C4-2B (cell line): Measurements from ENCODE around the gene EXOC6.
A peak's percentile ranks its signal among the peaks of the same experiment; 100 is the strongest.

Experiments used
- H3K27ac ChIP-seq: fragments of 450-650 bp; 2 replicates; pipeline ENCODE4 v1.5.1; 2017
- ZFX ChIP-seq: fragments of 450-650 bp; IDR thresholded peaks from 2 replicates; pipeline ENCODE4 v1.6.1; 2017
- TF ChIP-seq, protein P1 (sequence below): fragments of 450-650 bp; conservative IDR thresholded peaks from 2 replicates; pipeline ENCODE4 v1.5.1; 2017; ENCODE audit warnings: mild to moderate bottlenecking

EXOC6 gene

DNA sequence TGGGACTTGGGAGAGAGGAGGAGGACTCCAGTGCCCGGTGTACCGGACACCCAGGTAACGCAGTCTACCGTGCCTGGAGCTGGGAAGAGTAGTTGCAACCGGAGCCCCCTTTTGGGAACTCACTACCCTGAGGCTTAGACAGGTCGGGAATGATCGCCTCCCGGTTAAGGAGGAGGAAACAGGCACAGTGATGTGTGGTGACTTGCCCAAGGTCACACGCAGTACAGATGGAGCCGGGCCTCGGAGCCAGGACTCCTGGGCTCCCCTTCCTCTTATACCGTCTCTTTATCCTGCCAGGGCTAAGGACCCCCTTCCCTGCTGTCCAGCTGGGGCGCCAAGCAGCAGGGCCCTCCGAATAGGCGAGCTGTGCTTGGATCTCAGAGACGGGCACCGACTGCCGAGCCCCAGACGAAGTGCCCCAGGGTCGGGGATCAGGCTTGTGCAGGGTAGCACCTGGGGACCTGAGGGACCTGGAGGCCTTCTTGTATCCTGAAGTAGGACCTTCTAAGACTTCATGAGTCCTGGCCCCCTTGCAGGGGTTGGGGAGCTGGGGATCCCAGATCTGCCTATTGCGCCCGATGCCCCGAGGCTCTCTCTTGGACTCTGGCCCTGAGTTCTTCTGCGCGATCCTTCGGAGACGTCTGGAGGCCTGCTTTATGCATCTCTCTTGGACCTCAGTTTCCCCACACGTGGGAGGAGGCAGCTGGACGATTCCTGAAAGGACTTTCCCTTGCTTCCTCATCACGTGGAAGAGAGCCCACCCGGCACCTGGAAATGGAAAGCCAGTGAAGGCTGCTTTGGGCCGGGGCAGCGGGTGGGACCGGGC, 224.6 kb downstream of the EXOC6 start:
- no peak overlapping the region for H3K27ac ChIP-seq
- TF ChIP-seq ZFX, result no peak
- TF ChIP-seq, protein P1, sequence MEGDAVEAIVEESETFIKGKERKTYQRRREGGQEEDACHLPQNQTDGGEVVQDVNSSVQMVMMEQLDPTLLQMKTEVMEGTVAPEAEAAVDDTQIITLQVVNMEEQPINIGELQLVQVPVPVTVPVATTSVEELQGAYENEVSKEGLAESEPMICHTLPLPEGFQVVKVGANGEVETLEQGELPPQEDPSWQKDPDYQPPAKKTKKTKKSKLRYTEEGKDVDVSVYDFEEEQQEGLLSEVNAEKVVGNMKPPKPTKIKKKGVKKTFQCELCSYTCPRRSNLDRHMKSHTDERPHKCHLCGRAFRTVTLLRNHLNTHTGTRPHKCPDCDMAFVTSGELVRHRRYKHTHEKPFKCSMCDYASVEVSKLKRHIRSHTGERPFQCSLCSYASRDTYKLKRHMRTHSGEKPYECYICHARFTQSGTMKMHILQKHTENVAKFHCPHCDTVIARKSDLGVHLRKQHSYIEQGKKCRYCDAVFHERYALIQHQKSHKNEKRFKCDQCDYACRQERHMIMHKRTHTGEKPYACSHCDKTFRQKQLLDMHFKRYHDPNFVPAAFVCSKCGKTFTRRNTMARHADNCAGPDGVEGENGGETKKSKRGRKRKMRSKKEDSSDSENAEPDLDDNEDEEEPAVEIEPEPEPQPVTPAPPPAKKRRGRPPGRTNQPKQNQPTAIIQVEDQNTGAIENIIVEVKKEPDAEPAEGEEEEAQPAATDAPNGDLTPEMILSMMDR, result no peak

DNA sequence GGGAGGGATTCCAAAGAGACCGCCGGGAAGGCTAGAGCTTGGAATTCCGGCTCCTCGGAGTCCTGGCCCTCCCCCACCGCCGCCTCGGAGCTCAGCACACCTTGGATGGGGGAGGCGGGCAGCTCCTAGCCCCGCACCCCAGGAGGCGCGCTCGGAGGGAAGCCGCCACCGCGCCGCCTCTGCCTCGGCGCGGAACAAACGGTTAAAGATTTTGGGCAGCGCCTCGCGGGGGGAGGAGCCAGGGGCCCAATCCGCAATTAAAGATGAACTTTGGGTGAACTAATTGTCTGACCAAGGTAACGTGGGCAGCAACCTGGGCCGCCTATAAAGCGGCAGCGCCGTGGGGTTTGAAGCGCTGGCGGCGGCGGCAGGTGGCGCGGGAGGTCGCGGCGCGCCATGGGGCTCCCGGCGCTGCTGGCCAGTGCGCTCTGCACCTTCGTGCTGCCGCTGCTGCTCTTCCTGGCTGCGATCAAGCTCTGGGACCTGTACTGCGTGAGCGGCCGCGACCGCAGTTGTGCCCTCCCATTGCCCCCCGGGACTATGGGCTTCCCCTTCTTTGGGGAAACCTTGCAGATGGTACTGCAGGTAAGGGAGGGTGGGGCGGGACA, 225.3 kb downstream of the EXOC6 start, which contains the start of gene CYP26A1:
Gene CYP26A1 (plus strand): TSS at position 355 of the 608 bp plus-strand sequence. CDS start 42 bp downstream, at position 397.
- no peak within 1 kb of the TSS for H3K27ac ChIP-seq
- TF ChIP-seq, protein P1, result no peak; the same call in 1 of the 2 replicates
- no peak for TF ChIP-seq ZFX

DNA sequence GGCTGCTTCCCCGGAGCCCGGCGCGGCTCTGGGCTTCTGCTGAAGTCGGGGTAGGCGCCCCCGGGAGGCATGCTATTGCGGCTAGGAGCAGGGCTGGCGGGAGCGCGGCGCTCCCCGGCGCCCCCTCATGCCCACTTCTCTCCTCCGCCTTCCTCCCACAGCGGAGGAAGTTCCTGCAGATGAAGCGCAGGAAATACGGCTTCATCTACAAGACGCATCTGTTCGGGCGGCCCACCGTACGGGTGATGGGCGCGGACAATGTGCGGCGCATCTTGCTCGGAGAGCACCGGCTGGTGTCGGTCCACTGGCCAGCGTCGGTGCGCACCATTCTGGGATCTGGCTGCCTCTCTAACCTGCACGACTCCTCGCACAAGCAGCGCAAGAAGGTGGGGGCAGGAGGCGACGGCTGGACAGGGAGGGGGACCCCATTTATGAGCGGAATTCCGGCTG, 225.9 kb downstream of the EXOC6 start:
- no peak overlapping the region for H3K27ac ChIP-seq

DNA sequence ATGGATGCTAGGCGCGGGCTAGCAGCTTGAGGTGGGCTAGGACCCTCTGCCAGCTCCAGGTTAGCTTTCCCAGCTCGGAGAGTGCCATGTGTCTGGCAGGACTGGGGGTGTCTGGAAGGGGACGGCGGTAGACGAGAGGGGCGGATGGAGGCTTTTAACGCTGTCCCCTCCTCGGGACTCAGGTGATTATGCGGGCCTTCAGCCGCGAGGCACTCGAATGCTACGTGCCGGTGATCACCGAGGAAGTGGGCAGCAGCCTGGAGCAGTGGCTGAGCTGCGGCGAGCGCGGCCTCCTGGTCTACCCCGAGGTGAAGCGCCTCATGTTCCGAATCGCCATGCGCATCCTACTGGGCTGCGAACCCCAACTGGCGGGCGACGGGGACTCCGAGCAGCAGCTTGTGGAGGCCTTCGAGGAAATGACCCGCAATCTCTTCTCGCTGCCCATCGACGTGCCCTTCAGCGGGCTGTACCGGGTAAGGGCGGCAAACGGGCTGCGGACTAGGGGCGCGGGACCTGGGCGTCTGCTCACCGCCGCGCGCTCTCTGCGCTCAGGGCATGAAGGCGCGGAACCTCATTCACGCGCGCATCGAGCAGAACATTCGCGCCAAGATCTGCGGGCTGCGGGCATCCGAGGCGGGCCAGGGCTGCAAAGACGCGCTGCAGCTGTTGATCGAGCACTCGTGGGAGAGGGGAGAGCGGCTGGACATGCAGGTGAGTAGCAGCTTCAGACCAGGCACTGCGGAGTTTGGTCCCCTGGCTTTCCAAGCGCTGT, 226.5 kb downstream of the EXOC6 start:
- no peak overlapping the region for H3K27ac ChIP-seq
- TF ChIP-seq ZFX, result no peak
- TF ChIP-seq, protein P1, result no peak

More for the DNA sequence above, 225.9 kb downstream of the EXOC6 start:
- TF ChIP-seq, protein P1, result peak; percentile 13; the same call in 1 of the 2 replicates
- no peak for TF ChIP-seq ZFX

DNA sequence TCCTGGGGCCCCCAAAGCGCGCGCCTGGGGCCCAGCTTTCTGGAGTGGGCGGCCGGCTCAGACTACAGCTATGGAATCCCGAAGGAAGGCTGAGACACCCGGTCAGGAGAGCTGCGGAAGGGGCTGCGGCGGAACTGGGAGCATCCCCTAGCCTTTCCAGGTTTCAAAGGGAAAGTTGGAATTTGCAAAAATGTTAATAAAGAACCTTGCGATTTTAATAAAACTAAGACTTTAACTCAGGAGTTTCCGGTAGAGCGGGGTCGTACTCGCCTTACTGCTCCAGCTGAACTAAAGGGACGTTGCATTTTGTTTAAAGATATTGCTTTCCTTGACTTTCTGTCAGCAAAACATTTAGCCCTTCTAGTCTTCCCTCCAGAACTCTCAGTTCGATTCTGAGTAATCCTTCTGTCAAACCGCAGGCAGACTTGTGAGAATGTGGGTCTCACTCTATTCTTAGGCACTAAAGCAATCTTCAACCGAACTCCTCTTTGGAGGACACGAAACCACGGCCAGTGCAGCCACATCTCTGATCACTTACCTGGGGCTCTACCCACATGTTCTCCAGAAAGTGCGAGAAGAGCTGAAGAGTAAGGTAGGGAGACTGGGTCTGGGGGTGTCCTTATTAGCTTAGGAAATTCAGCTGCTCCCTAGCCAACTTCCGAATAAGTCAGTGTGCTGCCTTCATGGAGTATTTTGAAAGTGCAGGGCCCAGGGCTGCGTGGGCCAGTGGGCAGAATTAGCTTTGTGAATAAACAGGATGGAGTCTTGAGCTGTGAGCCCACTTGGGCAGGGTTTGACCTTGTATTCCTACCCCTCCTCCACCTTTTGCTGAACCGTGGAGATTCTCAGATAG, 227.3 kb downstream of the EXOC6 start:
- TF ChIP-seq, protein P1, result no peak
- no peak for TF ChIP-seq ZFX
- H3K27ac ChIP-seq, result no peak overlapping the region

DNA sequence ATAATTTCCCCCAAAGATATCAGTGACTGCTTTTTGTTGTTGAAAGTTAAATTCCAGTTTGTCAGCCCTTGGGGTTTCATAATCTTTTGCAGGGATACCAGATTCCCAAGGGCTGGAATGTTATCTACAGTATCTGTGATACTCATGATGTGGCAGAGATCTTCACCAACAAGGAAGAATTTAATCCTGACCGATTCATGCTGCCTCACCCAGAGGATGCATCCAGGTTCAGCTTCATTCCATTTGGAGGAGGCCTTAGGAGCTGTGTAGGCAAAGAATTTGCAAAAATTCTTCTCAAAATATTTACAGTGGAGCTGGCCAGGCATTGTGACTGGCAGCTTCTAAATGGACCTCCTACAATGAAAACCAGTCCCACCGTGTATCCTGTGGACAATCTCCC, 228.6 kb downstream of the EXOC6 start:
- no peak overlapping the region for H3K27ac ChIP-seq
- no peak for TF ChIP-seq ZFX
- TF ChIP-seq, protein P1, result no peak
